Panc1 (cell line): Measurements from ENCODE around the gene GBA2. TPM values are rescaled to one million over a fixed set of nuclear protein-coding genes. Genes with fewer than 3 reads are reported as not detected.

Experiments
- ATAC-seq: fragments of 200-7000 bp; cut with Tn5 transposase; 2 replicates; pipeline ENCODE4 v1.9.1; 2020; ENCODE audit warnings: mild to moderate bottlenecking, moderate library complexity
- BruUV-seq: library from RNA; stranded (reverse); fragments of 400-500 nt; replicated peaks from 2 replicates; lab custom pipeline; 2021; lab: Mats Ljungman, UMichigan
- CTCF ChIA-PET: fragments of 300-600 bp; sonication (Branson Sonifier 250); formaldehyde crosslinking; loops from one replicate; lab custom pipeline; 2022; ENCODE audit warnings: antibody characterized with exemption; lab: Charles Lee
- POLR2A ChIA-PET: fragments of 300-600 bp; sonication (Branson Sonifier 250); formaldehyde crosslinking; loops from one replicate; lab custom pipeline; 2022; ENCODE audit warnings: antibody characterized with exemption; lab: Charles Lee
- DNase-seq: peaks from one replicate; pipeline ENCODE4 v3.0.0-alpha.2; 2010; ENCODE audit warnings: low read depth, low spot score
- H3K27ac ChIP-seq: 2 replicates; pipeline ENCODE4 v1.5.1; 2011; ENCODE audit warnings: mild to moderate bottlenecking, low read length, inconsistent platforms
- H3K27me3 ChIP-seq: fragments of 200-500 bp; sonication (Bioruptor generic); 2 replicates; pipeline ENCODE4 v1.6.0; 2014; ENCODE audit warnings: low read length, inconsistent platforms; ENCODE audit not compliant: control insufficient read depth, insufficient read depth
- H3K36me3 ChIP-seq: fragments of 200-500 bp; sonication (Bioruptor generic); 2 replicates; pipeline ENCODE4 v1.5.1; 2014; ENCODE audit warnings: inconsistent platforms, mild to moderate bottlenecking, low read length, moderate library complexity; ENCODE audit not compliant: control insufficient read depth, insufficient read depth
- H3K4me1 ChIP-seq: 2 replicates; pipeline ENCODE4 v1.5.1; 2011; ENCODE audit warnings: inconsistent platforms, mild to moderate bottlenecking, low read length, moderate library complexity; ENCODE audit not compliant: control insufficient read depth, insufficient read depth
- H3K4me3 ChIP-seq, 2 experiments: 2 replicates each; pipeline ENCODE4 v1.5.1; 2011 to 2012; ENCODE audit warnings: low read depth in 2 of 2, low read length in 2 of 2, mild to moderate bottlenecking in 2 of 2, inconsistent platforms in 1 of 2, moderate library complexity in 1 of 2
- H3K9me3 ChIP-seq: fragments of 200-500 bp; sonication (Bioruptor generic); 2 replicates; pipeline ENCODE4 v1.5.1; 2014; ENCODE audit warnings: low read depth, mild to moderate bottlenecking, inconsistent platforms, low read length, moderate library complexity; ENCODE audit not compliant: control insufficient read depth, insufficient read depth
- CTCF ChIP-seq: fragments of 450-650 bp; IDR thresholded peaks from 2 replicates; pipeline ENCODE4 v1.5.1; 2017; ENCODE audit warnings: mild to moderate bottlenecking
- POLR2AphosphoS5 ChIP-seq: IDR thresholded peaks from 2 replicates; pipeline ENCODE4 v1.6.1; 2012; ENCODE audit warnings: mild to moderate bottlenecking, low read depth, low read length, moderate library complexity
- SIN3A ChIP-seq: IDR thresholded peaks from 2 replicates; pipeline ENCODE4 v1.6.1; 2012; ENCODE audit warnings: low read depth, mild to moderate bottlenecking, low read length, moderate library complexity, borderline replicate concordance; ENCODE audit not compliant: insufficient read depth
- TCF7L2 ChIP-seq: IDR thresholded peaks from 2 replicates; pipeline ENCODE4 v1.6.1; 2011; ENCODE audit warnings: mild to moderate bottlenecking, low read depth, low read length, inconsistent platforms
- in situ Hi-C: cut with HindIII; loops from 2 replicates; pipeline ENCODE4 v1.10.0; 2016; ENCODE audit warnings: low sequenced_read_pairs, low pct_unique_long_range_greater_than_20kb
- intact Hi-C: fragments of 100-400 bp; cut with micrococcal nuclease; formaldehyde crosslinking; loops from one replicate; pipeline ENCODE4 v1.10.0; 2022; ENCODE audit not compliant: unreplicated experiment
- total RNA-seq: library from RNA; stranded (reverse); gene quantifications from one replicate; pipeline ENCODE4 v1.2.1, GENCODE V29; 2021; ENCODE audit not compliant: unreplicated experiment
- TF ChIP-seq, protein P1 (sequence below), 2 experiments: IDR thresholded peaks; 2 replicates each; pipeline ENCODE4 v1.6.1; 2011 to 2012; ENCODE audit warnings: low read depth in 2 of 2, control low read depth in 1 of 2, low read length in 1 of 2, mild to moderate bottlenecking in 1 of 2, moderate library complexity in 1 of 2; ENCODE audit not compliant: insufficient read depth in 1 of 2

Gene GBA2
- total RNA-seq, 1 experiment from 2014 or later, result 109 TPM

DNA sequence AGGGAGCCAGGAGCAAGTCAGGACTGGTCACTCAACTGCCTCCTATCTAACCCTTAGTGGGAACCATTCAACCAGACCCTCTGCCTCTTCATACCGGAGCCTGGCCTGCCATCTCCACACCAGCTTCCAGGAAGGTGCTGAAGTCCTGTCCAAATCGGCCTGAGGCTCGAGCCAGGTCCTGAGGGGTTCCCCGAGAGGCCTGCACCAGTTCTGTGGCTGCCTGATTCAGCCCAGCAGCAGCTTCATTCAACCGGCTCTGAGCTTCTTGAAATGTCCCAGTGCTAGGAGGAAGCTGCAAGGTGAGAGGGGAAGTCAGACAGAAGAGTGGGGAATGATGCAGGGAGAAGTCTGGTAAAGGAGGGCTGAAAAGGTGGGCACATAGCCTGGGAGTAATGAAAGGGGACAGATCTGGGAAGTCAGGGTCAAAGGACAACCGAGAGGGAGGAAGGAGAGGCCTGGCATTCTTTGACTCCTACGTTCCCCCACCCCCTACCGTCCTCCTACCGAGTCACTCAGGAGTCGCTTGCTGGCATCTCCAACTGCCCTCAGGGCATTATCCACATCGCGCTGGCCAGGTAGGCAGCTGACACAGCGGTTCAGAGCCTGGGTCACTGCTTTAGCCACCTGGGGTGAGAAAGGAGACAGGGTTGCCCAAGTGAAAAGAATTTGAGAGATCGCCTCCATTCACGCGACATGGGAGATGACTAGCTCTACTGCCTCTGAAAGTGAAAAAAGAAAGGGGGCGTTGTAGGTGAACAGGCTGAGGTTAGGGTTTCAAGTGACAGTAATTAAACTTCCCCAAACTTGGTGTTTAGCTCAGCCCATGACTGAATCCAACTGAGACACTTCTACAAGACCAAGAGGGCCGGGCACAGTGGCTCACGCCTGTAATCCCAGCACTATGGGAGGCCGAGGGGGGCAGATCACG, 37.3 kb downstream of the GBA2 start:
- CTCF ChIA-PET, result interaction anchor here (0.6 to 2.4 kb wide), 2 partner anchors 16 to 1584 kb away, joined by 3 to 6 read pairs; no protein-coding TSS in a partner anchor
- BruUV-seq, result no TSS peak
- no peak overlapping the region for H3K27ac ChIP-seq
- ATAC-seq (no peak), DNase-seq (no peak)
- POLR2A ChIA-PET, result interaction anchor here (0.6 kb wide), 1 partner anchor 25 kb away, joined by 14 read pairs; no protein-coding TSS in a partner anchor
- no peak for TF ChIP-seq POLR2AphosphoS5
- no peaks in the 10 kb centered on the region for H3K4me1 ChIP-seq
- H3K36me3 ChIP-seq, result peaks cover 38% of the 10 kb centered on the region
- H3K27me3 ChIP-seq, result no peaks in the 10 kb centered on the region
- H3K4me3 ChIP-seq, result no peak overlapping the region
- intact Hi-C loops, result no loop called here
- in situ Hi-C loops, result no loop called here
- no peaks in the 10 kb centered on the region for H3K9me3 ChIP-seq

- intact Hi-C loops (no loop called here), in situ Hi-C loops (no loop called here)
- Histone ChIP-seq H3K9me3 (no peaks in the 10 kb centered on the region), H3K4me1 (no peaks in the 10 kb centered on the region), H3K27ac (no peak overlapping the region), H3K27me3 (no peaks in the 10 kb centered on the region), H3K36me3 (peaks cover 36% of the 10 kb centered on the region), H3K4me3 (no peak overlapping the region)
- CTCF ChIA-PET, result interaction anchor here (2.4 kb wide), 1 partner anchor 15 kb away, joined by 6 read pairs; no protein-coding TSS in a partner anchor
- ATAC-seq, result no peak
- POLR2A ChIA-PET, result no interaction called here
- BruUV-seq, result no TSS peak
- no peak for DNase-seq
- TF ChIP-seq, protein P1, sequence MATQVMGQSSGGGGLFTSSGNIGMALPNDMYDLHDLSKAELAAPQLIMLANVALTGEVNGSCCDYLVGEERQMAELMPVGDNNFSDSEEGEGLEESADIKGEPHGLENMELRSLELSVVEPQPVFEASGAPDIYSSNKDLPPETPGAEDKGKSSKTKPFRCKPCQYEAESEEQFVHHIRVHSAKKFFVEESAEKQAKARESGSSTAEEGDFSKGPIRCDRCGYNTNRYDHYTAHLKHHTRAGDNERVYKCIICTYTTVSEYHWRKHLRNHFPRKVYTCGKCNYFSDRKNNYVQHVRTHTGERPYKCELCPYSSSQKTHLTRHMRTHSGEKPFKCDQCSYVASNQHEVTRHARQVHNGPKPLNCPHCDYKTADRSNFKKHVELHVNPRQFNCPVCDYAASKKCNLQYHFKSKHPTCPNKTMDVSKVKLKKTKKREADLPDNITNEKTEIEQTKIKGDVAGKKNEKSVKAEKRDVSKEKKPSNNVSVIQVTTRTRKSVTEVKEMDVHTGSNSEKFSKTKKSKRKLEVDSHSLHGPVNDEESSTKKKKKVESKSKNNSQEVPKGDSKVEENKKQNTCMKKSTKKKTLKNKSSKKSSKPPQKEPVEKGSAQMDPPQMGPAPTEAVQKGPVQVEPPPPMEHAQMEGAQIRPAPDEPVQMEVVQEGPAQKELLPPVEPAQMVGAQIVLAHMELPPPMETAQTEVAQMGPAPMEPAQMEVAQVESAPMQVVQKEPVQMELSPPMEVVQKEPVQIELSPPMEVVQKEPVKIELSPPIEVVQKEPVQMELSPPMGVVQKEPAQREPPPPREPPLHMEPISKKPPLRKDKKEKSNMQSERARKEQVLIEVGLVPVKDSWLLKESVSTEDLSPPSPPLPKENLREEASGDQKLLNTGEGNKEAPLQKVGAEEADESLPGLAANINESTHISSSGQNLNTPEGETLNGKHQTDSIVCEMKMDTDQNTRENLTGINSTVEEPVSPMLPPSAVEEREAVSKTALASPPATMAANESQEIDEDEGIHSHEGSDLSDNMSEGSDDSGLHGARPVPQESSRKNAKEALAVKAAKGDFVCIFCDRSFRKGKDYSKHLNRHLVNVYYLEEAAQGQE (IDR thresholded peaks at IDR 0.05; ENCODE audit: insufficient read depth in 1 of 2, low read depth in 2 of 2, low read length in 1 of 2), result no peak
- TF ChIP-seq TCF7L2 (no peak), CTCF (no peak), SIN3A (no peak), POLR2AphosphoS5 (no peak)
These were observed 38.1 kb downstream of the GBA2 start for GRCh38 chr9:35710818-35711500.
